GM10248 (cell line): ENCODE results near the gene ITGBL1.

Experiments used
- CTCF ChIA-PET: fragments of 300-600 bp; sonication (Branson Sonifier 250); formaldehyde crosslinking; extraction: SDS; loops from one replicate; lab custom pipeline; 2021; ENCODE audit warnings: antibody characterized with exemption; lab: Yijun Ruan, JAX
- POLR2A ChIA-PET: fragments of 350-650 bp; sonication (Branson Sonifier 250); formaldehyde crosslinking; extraction: SDS; loops from one replicate; lab custom pipeline; 2020; ENCODE audit warnings: antibody characterized with exemption; lab: Yijun Ruan, JAX
- DNase-seq: peaks from one replicate; pipeline ENCODE4 v3.0.0; 2012; ENCODE audit errors: extremely low spot score
- CTCF ChIP-seq: IDR thresholded peaks from 2 replicates; pipeline ENCODE4 v1.5.1; 2012; ENCODE audit warnings: mild to moderate bottlenecking, low read depth; ENCODE audit errors: extremely low read depth, missing control alignments, control extremely low read depth

Gene ITGBL1

GRCh38 chr13:101520672-101521071, 68.2 kb downstream of the ITGBL1 start:
- ChIA-PET POLR2A (no interaction called here), CTCF (no interaction called here)
- DNase-seq = no peak
- TF ChIP-seq CTCF = no peak

- TF ChIP-seq CTCF = no peak
Observed at GRCh38 chr13:101521371-101521770, 68.9 kb downstream of the ITGBL1 start.

GRCh38 chr13:101522607-101523006, 70.1 kb downstream of the ITGBL1 start:
- ChIA-PET POLR2A (no interaction called here), CTCF (interaction anchor here (0.9 kb wide), 1 partner anchor 8 kb away, joined by 3 read pairs; no protein-coding TSS in a partner anchor)
- TF ChIP-seq CTCF = no peak
- no peak for DNase-seq

More at GRCh38 chr13:101521371-101521770, 68.9 kb downstream of the ITGBL1 start:
- no peak for DNase-seq
- CTCF ChIA-PET = no interaction called here
- POLR2A ChIA-PET = no interaction called here

- ChIA-PET CTCF (interaction anchor here (0.9 kb wide), 1 partner anchor 7 kb away, joined by 3 read pairs; no protein-coding TSS in a partner anchor), POLR2A (no interaction called here)
- no peak for TF ChIP-seq CTCF
- no peak for DNase-seq
Observed at GRCh38 chr13:101523154-101524131, 71.0 kb downstream of the ITGBL1 start.

- no peak for TF ChIP-seq CTCF
- ChIA-PET CTCF (no interaction called here), POLR2A (no interaction called here)
- no peak for DNase-seq
Observed at GRCh38 chr13:101527130-101527529, 74.7 kb downstream of the ITGBL1 start.

GRCh38 chr13:101529422-101529821, 76.9 kb downstream of the ITGBL1 start:
- ChIA-PET POLR2A (no interaction called here), CTCF (no interaction called here)
- TF ChIP-seq CTCF = no peak
- no peak for DNase-seq
